ENCODE data around the gene DPYD.

Gene DPYD

DNA sequence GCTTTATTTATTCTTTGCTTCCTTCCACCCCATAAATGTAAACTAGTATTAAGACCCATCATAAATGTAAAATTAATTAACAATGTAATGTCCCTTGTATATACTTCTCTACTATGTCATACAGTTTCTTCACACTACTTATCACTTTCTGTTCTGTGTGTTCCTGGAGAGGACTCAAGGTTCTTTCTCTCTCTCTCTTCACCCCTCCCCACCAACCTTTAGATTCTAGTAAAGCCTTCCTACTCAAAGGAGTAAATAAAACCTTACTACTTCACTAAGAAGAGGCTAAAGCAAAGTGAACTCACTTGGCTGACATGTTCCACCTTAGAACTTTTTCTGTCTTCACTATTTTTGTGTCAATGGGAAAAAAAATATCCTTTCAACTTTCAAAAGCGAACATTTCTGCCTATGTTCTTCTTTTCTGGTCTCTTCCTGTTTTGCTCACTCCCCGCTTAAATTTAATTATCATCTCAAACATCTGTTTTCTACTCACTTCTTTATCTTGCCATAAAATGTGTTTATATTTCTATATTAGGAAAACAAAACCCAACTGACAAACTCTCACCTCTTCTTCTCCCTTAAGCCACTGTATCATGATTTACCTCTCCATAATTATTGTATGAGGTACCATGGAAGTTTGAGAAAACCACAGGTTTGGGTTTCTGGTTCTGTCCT lies 260.3 kb downstream of the DPYD start:
- in situ Hi-C loops (cut with MboI; ENCODE audit: low pct_unique_long_range_greater_than_20kb, low sequenced_read_pairs, unreplicated experiment) = no loop called here
- no peak for DNase-seq (ENCODE audit: low spot score)

DNA sequence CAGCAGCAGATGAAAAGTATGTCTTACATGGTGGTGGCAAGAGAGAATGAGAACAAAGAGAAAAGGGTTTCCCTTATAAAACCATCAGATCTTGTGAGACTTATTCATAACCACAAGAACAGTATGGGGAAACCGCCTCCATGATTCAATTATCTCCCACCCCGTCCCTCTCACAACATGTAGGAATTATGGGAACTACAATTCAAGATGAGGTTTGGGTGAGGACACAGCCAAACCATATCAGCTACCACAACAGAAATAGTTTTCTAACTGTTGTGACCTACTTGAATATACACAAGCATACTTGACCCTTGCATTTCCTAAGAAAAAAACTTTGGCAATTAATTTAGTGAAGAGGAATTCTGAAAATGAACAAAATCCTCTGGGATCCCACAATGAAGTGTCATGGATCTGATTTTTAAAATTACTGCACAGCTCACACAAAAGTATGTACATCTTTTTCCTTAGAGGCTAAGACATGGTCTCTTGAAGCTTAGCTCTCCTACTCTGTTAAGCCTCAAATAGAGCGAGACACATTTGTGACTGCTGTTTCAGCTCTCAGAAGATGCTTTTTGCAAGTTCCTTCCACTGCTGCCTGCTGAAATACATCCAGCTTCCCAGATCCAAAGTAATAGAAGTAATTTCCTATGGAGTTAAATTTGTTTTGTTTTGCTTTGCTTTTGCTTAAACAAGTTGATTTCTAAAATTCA lies 265.8 kb downstream of the DPYD start:
- TF ChIP-seq, protein P1, sequence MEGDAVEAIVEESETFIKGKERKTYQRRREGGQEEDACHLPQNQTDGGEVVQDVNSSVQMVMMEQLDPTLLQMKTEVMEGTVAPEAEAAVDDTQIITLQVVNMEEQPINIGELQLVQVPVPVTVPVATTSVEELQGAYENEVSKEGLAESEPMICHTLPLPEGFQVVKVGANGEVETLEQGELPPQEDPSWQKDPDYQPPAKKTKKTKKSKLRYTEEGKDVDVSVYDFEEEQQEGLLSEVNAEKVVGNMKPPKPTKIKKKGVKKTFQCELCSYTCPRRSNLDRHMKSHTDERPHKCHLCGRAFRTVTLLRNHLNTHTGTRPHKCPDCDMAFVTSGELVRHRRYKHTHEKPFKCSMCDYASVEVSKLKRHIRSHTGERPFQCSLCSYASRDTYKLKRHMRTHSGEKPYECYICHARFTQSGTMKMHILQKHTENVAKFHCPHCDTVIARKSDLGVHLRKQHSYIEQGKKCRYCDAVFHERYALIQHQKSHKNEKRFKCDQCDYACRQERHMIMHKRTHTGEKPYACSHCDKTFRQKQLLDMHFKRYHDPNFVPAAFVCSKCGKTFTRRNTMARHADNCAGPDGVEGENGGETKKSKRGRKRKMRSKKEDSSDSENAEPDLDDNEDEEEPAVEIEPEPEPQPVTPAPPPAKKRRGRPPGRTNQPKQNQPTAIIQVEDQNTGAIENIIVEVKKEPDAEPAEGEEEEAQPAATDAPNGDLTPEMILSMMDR (IDR thresholded peaks at IDR 0.05; ENCODE audit: extremely low read depth, insufficient read depth, missing control alignments) = no peak
- no peak for DNase-seq (ENCODE audit: low spot score)
- in situ Hi-C loops (cut with MboI; ENCODE audit: low pct_unique_long_range_greater_than_20kb, low sequenced_read_pairs, unreplicated experiment) = no loop called here

More for the DNA sequence above, 260.3 kb downstream of the DPYD start:
- TF ChIP-seq, protein P1 (IDR thresholded peaks at IDR 0.05; ENCODE audit: extremely low read depth, insufficient read depth, missing control alignments) = no peak

DNA sequence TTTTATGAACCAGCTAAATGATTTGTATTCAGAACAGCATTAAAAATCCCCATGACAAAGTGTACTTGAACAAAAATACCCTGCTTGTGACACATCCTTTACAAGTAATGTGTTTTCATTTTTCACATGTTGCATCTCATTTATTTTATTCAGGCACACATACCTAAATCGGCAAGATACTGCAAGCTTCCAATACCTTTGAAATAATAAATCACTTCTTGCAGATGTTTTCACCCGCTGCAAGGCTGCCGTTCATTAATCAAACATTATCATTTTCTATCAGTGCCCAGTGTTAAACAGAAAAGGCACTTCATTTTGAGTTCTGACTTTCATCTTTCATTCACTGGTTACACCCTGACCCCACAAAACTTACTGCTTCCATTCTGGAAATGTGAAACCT lies 269.6 kb downstream of the DPYD start:
- TF ChIP-seq, protein P1 (IDR thresholded peaks at IDR 0.05; ENCODE audit: extremely low read depth, insufficient read depth, missing control alignments) = no peak
- in situ Hi-C loops (cut with MboI; ENCODE audit: low pct_unique_long_range_greater_than_20kb, low sequenced_read_pairs, unreplicated experiment) = no loop called here
- DNase-seq (ENCODE audit: low spot score) = no peak

DNA sequence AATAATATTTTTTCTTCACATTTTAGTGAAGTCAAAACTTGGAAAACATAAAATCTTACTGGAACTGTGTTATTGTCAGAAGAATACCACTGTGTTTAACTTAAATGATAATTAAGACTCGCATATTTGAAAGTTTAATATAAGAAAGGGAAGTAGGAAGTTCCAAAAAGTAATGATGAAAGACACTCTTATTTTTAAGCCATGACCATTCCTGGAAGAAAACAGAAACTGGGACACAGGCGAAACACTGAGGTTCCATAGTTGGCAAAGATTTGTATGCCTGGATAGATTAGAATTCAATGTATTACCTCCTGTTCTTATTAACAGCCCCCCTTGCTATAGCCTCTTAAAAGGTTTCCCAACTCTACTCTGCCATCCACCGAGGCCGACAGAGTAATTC lies 271.2 kb downstream of the DPYD start:
- in situ Hi-C loops (cut with MboI; ENCODE audit: low pct_unique_long_range_greater_than_20kb, low sequenced_read_pairs, unreplicated experiment) = no loop called here
- TF ChIP-seq, protein P1 (IDR thresholded peaks at IDR 0.05; ENCODE audit: extremely low read depth, insufficient read depth, missing control alignments) = no peak
- DNase-seq (ENCODE audit: low spot score) = no peak

DNA sequence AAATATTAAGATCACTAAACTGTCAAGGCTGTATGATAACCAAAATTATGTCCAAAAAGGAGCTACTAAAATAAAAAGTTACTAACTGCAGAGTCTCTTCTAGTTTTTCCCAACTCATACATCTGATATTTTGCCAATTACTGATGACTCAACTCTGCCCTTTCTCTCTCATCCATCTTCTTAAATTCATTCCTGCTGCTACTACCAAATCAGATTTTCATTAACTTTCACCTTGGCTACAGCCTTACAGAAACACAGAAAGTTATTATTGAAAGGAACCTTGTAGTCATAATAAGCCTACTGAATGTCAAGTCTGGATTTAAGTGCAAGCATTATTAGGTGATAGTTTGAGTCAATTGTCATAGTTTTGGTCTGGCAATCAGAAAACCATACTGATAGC lies 273.1 kb downstream of the DPYD start:
- TF ChIP-seq, protein P1 (IDR thresholded peaks at IDR 0.05; ENCODE audit: extremely low read depth, insufficient read depth, missing control alignments) = no peak
- in situ Hi-C loops (cut with MboI; ENCODE audit: low pct_unique_long_range_greater_than_20kb, low sequenced_read_pairs, unreplicated experiment) = no loop called here
- DNase-seq (ENCODE audit: low spot score) = no peak

DNA sequence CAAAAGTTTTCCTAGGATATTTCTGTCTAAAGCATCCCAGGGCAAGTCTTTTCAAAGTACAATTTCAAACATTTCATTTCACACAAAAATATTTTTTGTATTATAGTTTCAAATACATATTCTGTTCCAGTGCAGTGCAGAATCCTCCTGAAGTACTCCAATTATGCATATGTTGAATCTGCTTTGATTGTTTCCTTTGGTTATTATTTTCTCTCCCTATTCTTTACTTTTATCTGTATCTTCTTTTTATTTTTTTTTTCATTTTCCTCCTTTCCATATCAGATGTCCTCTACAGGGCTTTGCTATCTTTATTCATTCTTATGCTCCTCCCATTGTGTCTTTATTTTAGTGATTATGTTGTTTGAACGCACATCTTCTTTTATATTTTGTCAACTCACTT lies 274.8 kb downstream of the DPYD start:
- in situ Hi-C loops (cut with MboI; ENCODE audit: low pct_unique_long_range_greater_than_20kb, low sequenced_read_pairs, unreplicated experiment) = no loop called here
- TF ChIP-seq, protein P1 (IDR thresholded peaks at IDR 0.05; ENCODE audit: extremely low read depth, insufficient read depth, missing control alignments) = no peak

More for the DNA sequence above, 274.8 kb downstream of the DPYD start:
- DNase-seq (ENCODE audit: low spot score) = no peak

All from GM13977 (cell line).